Activated effector memory CD4-positive, alpha-beta T cell treated with Interleukin-2 at 50 U/mL for 16 hours (primary cell): ENCODE results near the gene AUTS2.

ENCODE experiments used
- DNase-seq: peaks from one replicate; pipeline ENCODE4 v3.0.0-alpha.2; 2020

AUTS2 gene

GRCh38 chr7:70015353-70015752 is 417.1 kb downstream of the AUTS2 start:
- no peak for DNase-seq

DNA sequence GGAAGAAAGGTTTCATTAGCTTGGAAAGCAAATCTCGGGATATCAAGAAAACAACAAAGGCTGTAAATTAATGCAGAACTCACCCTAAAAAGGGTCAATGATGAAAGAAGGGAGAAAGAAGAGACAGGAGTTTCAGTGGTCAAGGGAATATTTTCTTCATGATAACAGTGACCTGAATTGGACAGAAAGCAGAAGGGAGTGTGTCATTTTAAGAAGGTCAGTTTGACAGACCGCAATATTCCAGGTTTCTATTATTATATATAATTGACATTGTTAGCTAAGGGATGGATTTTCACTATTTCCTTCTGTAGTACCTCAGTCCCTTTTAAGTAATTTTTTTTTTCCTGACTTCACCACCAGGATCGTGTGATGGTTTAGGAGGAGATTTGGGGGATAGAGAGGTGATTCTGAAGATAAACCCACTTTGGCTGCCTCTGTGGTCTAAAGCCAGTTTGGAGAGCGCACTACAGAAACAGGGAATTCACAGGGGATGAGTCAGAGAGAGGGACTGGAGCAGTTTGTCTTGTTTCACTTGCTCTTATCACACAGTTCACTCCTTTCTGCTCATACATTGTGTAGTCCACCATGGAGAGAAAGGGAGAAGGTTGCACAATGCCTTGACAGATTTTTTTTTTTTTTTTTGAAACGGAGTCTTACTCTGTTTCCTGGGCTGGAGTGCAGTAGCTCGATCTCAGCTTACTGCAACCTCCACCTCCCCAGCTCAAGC is 417.9 kb downstream of the AUTS2 start:
- no peak for DNase-seq

DNA sequence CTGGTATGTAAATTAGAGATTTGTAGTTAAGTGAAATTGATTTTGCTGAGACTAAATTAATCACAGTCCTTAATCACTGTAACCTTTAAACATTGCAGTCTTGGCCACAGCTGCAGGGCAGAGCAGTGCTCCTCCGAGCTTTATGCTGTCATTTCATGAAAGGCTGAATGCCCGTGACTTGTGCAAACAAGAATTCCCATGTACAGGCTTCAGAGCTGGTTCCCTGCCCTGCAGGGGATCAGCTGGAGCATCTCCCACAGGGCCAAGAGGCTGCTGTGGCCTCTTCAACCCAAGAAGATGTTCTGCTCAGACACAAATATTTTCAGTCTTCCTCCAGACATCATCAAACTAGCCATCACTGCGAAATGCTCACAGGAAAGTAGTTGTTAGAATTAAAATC is 419.1 kb downstream of the AUTS2 start:
- no peak for DNase-seq

DNA sequence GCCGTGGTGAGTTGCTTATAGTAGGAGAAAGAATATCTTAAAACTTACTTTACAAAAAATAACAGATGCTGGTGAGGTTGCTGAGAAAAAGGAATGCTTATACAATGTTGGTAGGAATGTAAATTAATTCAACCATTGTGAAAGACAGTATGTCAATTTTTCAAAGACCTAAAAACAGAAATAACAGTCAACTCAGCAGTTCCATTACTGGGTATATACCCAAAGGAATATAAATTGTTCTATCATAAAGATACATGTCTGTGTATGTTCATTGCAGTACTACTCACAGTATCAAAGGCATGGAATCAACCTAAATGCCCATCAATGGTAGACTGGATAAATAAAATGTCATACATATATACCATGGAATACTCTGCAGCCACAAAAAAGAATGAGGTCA is 420.4 kb downstream of the AUTS2 start:
- no peak for DNase-seq

GRCh38 chr7:70027867-70028266 is 429.6 kb downstream of the AUTS2 start:
- no peak for DNase-seq

- no peak for DNase-seq
These were observed 430.3 kb downstream of the AUTS2 start for GRCh38 chr7:70028620-70029019.

DNA sequence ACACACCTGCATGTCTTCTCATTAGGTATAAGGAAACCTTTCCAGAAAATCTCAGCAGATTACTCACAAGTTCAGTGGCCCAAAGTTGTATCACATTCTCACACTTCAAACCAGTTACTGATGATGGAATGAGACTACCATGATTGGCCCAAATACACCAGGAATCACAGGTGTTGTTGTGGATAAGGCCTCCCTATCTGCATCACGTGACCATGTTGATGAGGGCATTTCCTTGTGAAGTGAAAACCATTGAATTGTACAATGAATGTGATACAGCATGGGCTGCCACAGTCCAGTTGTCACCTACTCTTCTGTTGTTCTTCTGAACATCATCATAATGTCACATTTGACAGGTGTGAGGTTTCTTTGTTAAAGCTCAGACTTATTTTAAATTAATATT is 431.7 kb downstream of the AUTS2 start:
- no peak for DNase-seq

- DNase-seq = no peak
These were observed 432.5 kb downstream of the AUTS2 start for GRCh38 chr7:70030745-70031144.

GRCh38 chr7:70031245-70031644 is 433.0 kb downstream of the AUTS2 start:
- DNase-seq = no peak

DNA sequence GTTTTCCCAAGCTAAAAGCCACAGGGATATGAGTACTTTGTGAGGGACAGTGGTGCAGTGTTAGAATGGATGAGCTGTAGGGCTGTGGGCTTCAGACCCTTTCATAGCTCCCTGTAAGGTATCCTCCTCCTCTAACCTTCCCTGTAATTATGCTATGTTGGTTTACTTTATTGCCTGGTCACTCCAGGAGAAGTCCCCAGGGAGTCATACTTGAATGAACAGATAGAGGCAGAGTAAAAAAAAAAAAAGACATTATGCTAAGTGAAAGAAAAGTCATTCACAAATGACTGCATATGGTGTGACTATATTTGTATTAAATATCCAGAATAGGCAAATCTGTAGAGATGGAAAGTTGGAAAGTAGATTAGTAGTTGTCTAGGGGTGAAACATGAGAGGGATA is 434.4 kb downstream of the AUTS2 start:
- DNase-seq = no peak

- DNase-seq = no peak
These were observed 435.0 kb downstream of the AUTS2 start for GRCh38 chr7:70033226-70033625.

- no peak for DNase-seq
These were observed 436.7 kb downstream of the AUTS2 start for GRCh38 chr7:70034999-70035398.

DNA sequence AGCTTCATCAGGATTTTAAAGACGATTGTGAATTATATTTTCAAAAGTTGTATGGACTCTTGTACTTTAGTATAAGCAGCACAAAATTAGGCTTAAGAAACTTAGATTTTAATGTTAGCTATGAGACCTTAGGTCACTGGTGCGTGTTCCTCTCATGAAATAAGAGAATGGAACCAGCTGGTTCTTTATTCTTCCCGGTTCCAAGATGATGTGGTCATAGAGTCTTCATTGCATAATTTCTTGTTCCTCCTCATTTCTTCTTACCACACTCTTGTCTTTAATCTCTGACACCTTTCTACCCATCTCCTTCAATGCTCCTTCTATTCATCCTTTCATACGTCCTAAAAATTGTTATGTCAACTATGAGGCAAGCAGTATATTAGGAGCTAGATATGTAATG is 437.2 kb downstream of the AUTS2 start:
- no peak for DNase-seq

DNA sequence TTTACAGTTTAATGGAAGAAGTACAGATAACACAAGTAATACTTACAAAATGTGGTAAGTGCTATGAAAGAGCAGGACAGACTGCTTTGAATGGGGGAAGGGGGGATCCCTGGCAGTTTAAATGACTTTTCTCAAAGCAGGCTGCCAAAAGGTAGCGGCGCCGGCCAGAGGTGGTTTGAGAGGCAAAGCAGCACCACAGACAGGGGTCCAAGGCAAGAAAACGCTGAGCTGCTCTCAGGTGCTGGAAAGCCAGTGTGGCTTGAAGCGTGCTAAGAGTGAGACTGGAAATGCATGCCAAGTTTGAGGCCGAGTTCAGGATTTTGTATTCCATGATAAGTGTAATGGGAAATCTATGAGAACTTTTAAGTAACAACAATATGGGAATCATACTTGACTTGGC is 437.7 kb downstream of the AUTS2 start:
- no peak for DNase-seq

DNA sequence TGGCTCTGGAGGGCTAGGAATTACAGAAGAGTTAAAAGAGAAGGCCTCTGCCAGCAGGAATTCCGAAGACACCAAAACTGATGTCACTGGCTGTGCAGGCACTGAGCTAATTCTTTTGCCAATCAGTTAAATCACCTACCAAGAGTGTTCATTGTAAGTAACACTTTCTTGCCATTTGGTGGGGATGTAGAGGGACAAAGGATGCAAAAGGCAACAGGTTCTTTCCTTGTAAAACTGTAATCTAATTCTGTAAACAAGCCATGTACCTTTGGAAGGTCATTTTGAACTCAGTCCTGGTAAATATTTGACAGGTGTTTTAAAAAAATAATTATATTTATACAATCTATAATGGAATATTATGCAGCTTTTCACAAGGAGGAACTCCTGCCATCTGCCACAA is 438.4 kb downstream of the AUTS2 start:
- DNase-seq = no peak

DNA sequence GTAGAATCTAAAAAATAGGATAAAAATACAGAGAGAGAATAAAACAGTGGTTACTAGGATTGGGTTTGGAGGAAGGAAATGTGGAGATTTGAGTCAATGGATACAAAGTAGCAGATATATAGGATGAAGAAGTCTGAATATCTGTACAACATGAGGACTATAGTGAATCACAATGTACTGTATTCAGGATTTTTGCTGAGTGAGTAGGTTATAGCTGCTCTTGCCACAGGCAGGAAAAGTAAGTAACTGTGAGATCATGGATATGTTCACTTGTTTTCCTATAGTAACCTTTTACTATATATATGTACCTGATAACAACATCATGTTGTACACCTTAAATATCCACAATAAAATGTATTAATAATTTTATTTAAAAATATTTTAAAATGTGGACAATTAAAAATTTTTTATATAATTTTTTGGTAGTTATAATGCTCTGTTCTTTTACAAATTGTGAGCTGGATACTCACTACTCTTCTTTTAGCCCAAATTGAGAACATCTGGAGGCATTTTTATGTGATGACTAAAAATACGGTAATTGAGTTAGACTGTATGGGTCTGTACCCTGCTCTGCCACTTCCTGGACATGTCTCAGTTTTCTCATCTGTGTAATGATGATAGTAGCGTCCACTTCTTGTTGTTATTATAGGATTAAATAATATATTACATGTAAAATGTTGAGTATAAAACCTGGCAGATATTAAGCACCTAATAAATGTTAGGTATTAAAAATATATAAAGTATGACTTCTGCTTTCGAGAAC is 439.1 kb downstream of the AUTS2 start:
- no peak for DNase-seq

- no peak for DNase-seq
These were observed 441.8 kb downstream of the AUTS2 start for GRCh38 chr7:70040051-70040450.

GRCh38 chr7:70040970-70041766 is 442.9 kb downstream of the AUTS2 start:
- DNase-seq = no peak

DNA sequence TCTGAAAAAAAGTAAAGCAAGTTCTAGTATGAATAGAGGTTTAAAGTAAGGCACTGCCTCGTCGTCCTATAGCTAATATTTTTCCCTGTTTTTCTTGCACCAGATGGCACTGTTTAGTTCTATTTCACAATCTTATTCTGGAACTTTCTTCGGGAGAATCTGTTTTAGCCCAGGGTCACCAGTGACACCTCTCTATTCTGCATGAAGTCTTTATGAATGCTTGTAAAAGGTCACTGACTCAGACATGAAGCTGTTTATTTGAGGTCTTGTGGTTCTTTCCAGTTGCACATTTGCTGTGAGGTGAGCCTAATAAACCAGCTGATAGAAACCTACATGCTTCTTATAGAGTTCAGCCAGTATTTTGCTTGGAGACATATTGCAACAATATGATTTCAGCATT is 444.3 kb downstream of the AUTS2 start:
- no peak for DNase-seq

- no peak for DNase-seq
These were observed 444.8 kb downstream of the AUTS2 start for GRCh38 chr7:70043015-70043538.

GRCh38 chr7:70044064-70044463 is 445.8 kb downstream of the AUTS2 start:
- no peak for DNase-seq

DNA sequence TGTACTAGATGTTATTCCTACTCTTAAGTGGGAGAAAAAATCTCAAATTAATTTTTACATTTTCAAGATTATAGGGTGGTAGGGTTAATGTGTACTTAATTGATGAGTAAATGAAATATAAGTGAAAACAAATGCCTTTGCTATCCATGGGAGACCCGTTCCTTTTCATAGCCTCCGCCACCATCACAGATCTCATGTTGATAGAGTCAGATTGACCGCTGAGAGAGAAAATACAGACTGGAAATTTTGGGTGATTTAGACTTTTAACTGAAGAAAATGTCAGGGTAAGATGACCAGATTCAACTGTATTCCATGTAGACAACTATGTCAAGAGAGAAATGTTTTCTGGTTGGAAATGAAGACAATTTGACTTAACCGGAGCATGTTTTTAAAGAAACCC is 446.2 kb downstream of the AUTS2 start:
- no peak for DNase-seq

DNA sequence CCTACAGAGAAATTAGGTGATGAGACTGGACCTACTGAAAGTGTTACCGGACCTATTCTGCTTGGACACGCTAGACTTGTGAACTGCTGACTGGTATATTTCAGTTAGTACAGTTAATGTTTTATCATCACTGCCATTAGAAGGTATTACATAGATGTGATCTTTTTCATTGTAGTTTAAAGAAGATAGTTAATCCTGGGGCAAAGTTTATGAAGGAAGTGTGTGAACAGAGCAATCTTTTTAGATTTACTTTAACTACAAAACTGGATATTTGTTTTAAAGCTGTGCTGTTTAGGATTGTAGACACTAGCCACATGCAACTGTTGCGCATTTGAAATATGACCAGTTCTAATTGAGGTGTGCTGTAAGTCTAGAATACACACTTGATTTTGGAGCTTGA is 446.7 kb downstream of the AUTS2 start:
- DNase-seq = no peak

GRCh38 chr7:70047384-70047783 is 449.1 kb downstream of the AUTS2 start:
- no peak for DNase-seq
